Urinary bladder (tissue), 4 donors: ENCODE results near the gene FASN. TPM values are rescaled to one million over a fixed set of nuclear protein-coding genes. Genes with fewer than 3 reads are reported as not detected.

Experiments
- DNase-seq: peaks from one replicate; pipeline ENCODE4 v3.0.0-alpha.2; 2015; ENCODE audit errors: extremely low spot score
- H3K27ac ChIP-seq: one replicate; pipeline ENCODE4 v1.5.1; 2013; ENCODE audit warnings: low read depth, mild to moderate bottlenecking, moderate library complexity
- H3K36me3 ChIP-seq: one replicate; pipeline ENCODE4 v1.6.1; 2013; ENCODE audit warnings: mild to moderate bottlenecking, moderate library complexity; ENCODE audit not compliant: insufficient read depth
- H3K4me1 ChIP-seq: one replicate; pipeline ENCODE4 v1.6.1; 2013; ENCODE audit warnings: mild to moderate bottlenecking, moderate library complexity; ENCODE audit not compliant: insufficient read depth
- H3K4me3 ChIP-seq: one replicate; pipeline ENCODE4 v1.5.1; 2013; ENCODE audit warnings: low read depth, low read length
- WGBS: extraction: QIAGEN DNeasy Blood & Tissue Kit; methylation state at CpG from one replicate; pipeline ENCODE4 v1.1.7; 2013; 5-methylcytosine and 5-hydroxymethylcytosine counted together
- polyA plus RNA-seq: library from polyadenylated mRNA; stranded (reverse); fragments of 200-250 nt; gene quantifications from one replicate; pipeline ENCODE4 v1.2.3, GENCODE V29; 2013
- total RNA-seq: library from RNA; depleted of rRNA; stranded (reverse); fragments of >200 nt; gene quantifications from one replicate; pipeline ENCODE4 v1.2.3, GENCODE V29; 2014
- donor health status: healthy with polysubstance abuse.
- donor health status: healthy.

The FASN gene
- total and polyA plus RNA-seq, 2 donors, result 24.1 to 116 TPM

GRCh38 chr17:82073446-82073845 lies 24.6 kb downstream of the FASN start:
- no peak for DNase-seq
- H3K4me1 ChIP-seq, result no peaks in the 10 kb centered on the region
- H3K4me3 ChIP-seq, result no peak overlapping the region
- H3K27ac ChIP-seq, result no peak overlapping the region
- H3K36me3 ChIP-seq, result no peaks in the 10 kb centered on the region
- 86% methylated on average over 9 of the region's 9 CpGs for WGBS

- no peak for DNase-seq
- Histone ChIP-seq H3K27ac (no peak overlapping the region), H3K4me3 (no peak overlapping the region), H3K36me3 (no peaks in the 10 kb centered on the region), H3K4me1 (no peaks in the 10 kb centered on the region)
- WGBS, result 83% methylated on average over 6 of the region's 6 CpGs
These were observed 25.2 kb downstream of the FASN start for GRCh38 chr17:82072827-82073226.

- Histone ChIP-seq H3K4me3 (no peak overlapping the region), H3K36me3 (no peaks in the 10 kb centered on the region), H3K27ac (no peak overlapping the region), H3K4me1 (peaks cover 4% of the 10 kb centered on the region)
- no peak for DNase-seq
These were observed 27.4 kb downstream of the FASN start for GRCh38 chr17:82070611-82071010.

GRCh38 chr17:82065638-82066303 lies 32.3 kb downstream of the FASN start, which contains the start of gene DUS1L:
Gene DUS1L, minus strand, starts transcription at chr17:82065804. Its CDS starts 745 bp downstream, at chr17:82065059.
- H3K36me3 ChIP-seq, result no peaks in the 10 kb centered on the region
- WGBS, result 11% methylated on average over 88 of the region's 88 CpGs
- H3K4me3 ChIP-seq, result peak within 1 kb of the TSS; percentile 94
- H3K27ac ChIP-seq, result peak within 1 kb of the TSS; percentile 87
- no peak for DNase-seq
- H3K4me1 ChIP-seq, result peaks cover 4% of the 10 kb centered on the region

GRCh38 chr17:82065193-82065637 lies 32.8 kb downstream of the FASN start:
- H3K4me1 ChIP-seq, result peaks cover 4% of the 10 kb centered on the region
- 1% methylated on average over 47 of the region's 47 CpGs for WGBS
- H3K36me3 ChIP-seq, result no peaks in the 10 kb centered on the region
- H3K27ac ChIP-seq, result peak overlapping the region; percentile 45
- H3K4me3 ChIP-seq, result peak overlapping the region; percentile 94
- DNase-seq, result no peak

- Histone ChIP-seq H3K4me3 (peak overlapping the region; percentile 94), H3K36me3 (no peaks in the 10 kb centered on the region), H3K27ac (peak overlapping the region; percentile 45), H3K4me1 (peaks cover 4% of the 10 kb centered on the region)
- WGBS, result 33% methylated on average over 36 of the region's 36 CpGs
- DNase-seq, result no peak
These were observed 33.4 kb downstream of the FASN start for GRCh38 chr17:82064433-82065192.

- Histone ChIP-seq H3K36me3 (peaks cover 2% of the 10 kb centered on the region), H3K4me3 (no peak overlapping the region)
- 80% methylated on average over 20 of the region's 20 CpGs for WGBS
These were observed 34.3 kb downstream of the FASN start for GRCh38 chr17:82063424-82064415.

GRCh38 chr17:82062984-82063368 lies 35.1 kb downstream of the FASN start:
- WGBS, result 93% methylated on average over 9 of the region's 9 CpGs
- H3K4me1 ChIP-seq, result peaks cover 4% of the 10 kb centered on the region
- no peak overlapping the region for H3K4me3 ChIP-seq
- no peak for DNase-seq
- H3K36me3 ChIP-seq, result peaks cover 2% of the 10 kb centered on the region
- H3K27ac ChIP-seq, result no peak overlapping the region

More at GRCh38 chr17:82063424-82064415, 34.3 kb downstream of the FASN start:
- Histone ChIP-seq H3K27ac (no peak overlapping the region), H3K4me1 (peaks cover 4% of the 10 kb centered on the region)
- DNase-seq, result no peak

GRCh38 chr17:82062076-82062983 lies 35.7 kb downstream of the FASN start:
- Histone ChIP-seq H3K4me3 (no peak overlapping the region), H3K4me1 (peaks cover 4% of the 10 kb centered on the region), H3K36me3 (peaks cover 2% of the 10 kb centered on the region), H3K27ac (no peak overlapping the region)
- 85% methylated on average over 24 of the region's 24 CpGs for WGBS
- no peak for DNase-seq

GRCh38 chr17:82061047-82061925 lies 36.8 kb downstream of the FASN start:
- H3K27ac ChIP-seq, result no peak overlapping the region
- H3K4me1 ChIP-seq, result peaks cover 2% of the 10 kb centered on the region
- 90% methylated on average over 34 of the region's 34 CpGs for WGBS
- peaks cover 6% of the 10 kb centered on the region for H3K36me3 ChIP-seq
- no peak for DNase-seq
- no peak overlapping the region for H3K4me3 ChIP-seq

GRCh38 chr17:82060614-82061013 lies 37.4 kb downstream of the FASN start:
- H3K4me3 ChIP-seq, result no peak overlapping the region
- WGBS, result 85% methylated on average over 14 of the region's 14 CpGs
- DNase-seq, result no peak
- H3K4me1 ChIP-seq, result no peaks in the 10 kb centered on the region
- peaks cover 6% of the 10 kb centered on the region for H3K36me3 ChIP-seq
- H3K27ac ChIP-seq, result no peak overlapping the region

GRCh38 chr17:82060001-82060380 lies 38.0 kb downstream of the FASN start:
- DNase-seq, result no peak
- H3K4me3 ChIP-seq, result no peak overlapping the region
- H3K36me3 ChIP-seq, result peaks cover 6% of the 10 kb centered on the region
- no peak overlapping the region for H3K27ac ChIP-seq
- H3K4me1 ChIP-seq, result no peaks in the 10 kb centered on the region
- 87% methylated on average over 16 of the region's 16 CpGs for WGBS
